A549 (cell line): ENCODE data around the gene PTPRD.

Source experiments
- CBX8 ChIP-seq: fragments of 200-600 bp; sonication (generic); IDR thresholded peaks from 2 replicates; pipeline ENCODE4 v1.6.1; 2016
- CHD4 ChIP-seq: fragments of 200-600 bp; sonication (generic); IDR thresholded peaks from 2 replicates; pipeline ENCODE4 v1.6.1; 2016; ENCODE audit warnings: antibody characterized with exemption, mild to moderate bottlenecking, borderline replicate concordance
- ELK1 ChIP-seq: fragments of 150-350 bp; IDR thresholded peaks from 2 replicates; pipeline ENCODE4 v1.6.1; 2014; ENCODE audit warnings: low read depth, mild to moderate bottlenecking, low read length
- ESRRA ChIP-seq: fragments of 150-350 bp; IDR thresholded peaks from 2 replicates; pipeline ENCODE4 v1.6.1; 2014; ENCODE audit warnings: mild to moderate bottlenecking, low read length, borderline replicate concordance
- MYC ChIP-seq: IDR thresholded peaks from 2 replicates; pipeline ENCODE4 v1.6.1; 2012; ENCODE audit warnings: mild to moderate bottlenecking, inconsistent platforms, low read length, improper control_type of control experiment, borderline replicate concordance
- NFE2L2 ChIP-seq: fragments of 150-350 bp; conservative IDR thresholded peaks from 2 replicates; pipeline ENCODE4 v1.6.1; 2014; ENCODE audit warnings: low read length
- NPAS2 ChIP-seq: fragments of 250-450 bp; sonication (Bioruptor Pico); IDR thresholded peaks from 2 replicates; pipeline ENCODE4 v1.8.0; 2022; ENCODE audit warnings: mild to moderate bottlenecking, moderate library complexity, borderline replicate concordance
- POLR2AphosphoS2 ChIP-seq: conservative IDR thresholded peaks from 2 replicates; pipeline ENCODE4 v1.6.1; 2012; ENCODE audit warnings: low read length, improper control_type of control experiment, inconsistent platforms
- RAD21 ChIP-seq, 2 experiments: fragments of >200 bp in 1 of 2; sonication (Bioruptor Twin) in 1 of 2; formaldehyde crosslinking in 1 of 2; IDR thresholded peaks in 1 of 2; conservative IDR thresholded peaks in 1 of 2; 2 replicates in 1 of 2; 3 replicates in 1 of 2; pipeline ENCODE4 v1.6.1; 2012 to 2018; ENCODE audit warnings: inconsistent platforms in 1 of 2
- RCOR1 ChIP-seq: fragments of 150-350 bp; IDR thresholded peaks from 2 replicates; pipeline ENCODE4 v1.6.1; 2014; ENCODE audit warnings: antibody characterized with exemption, low read length, low read depth
- SREBF2 ChIP-seq: fragments of 450-650 bp; IDR thresholded peaks from 2 replicates; pipeline ENCODE4 v1.6.1; 2014; ENCODE audit warnings: mild to moderate bottlenecking, moderate library complexity
- ZC3H11A ChIP-seq: fragments of 450-650 bp; IDR thresholded peaks from 2 replicates; pipeline ENCODE4 v1.6.1; 2014; ENCODE audit warnings: antibody characterized with exemption, mild to moderate bottlenecking
- TF ChIP-seq, protein P1 (sequence below): fragments of >200 bp; sonication (Bioruptor Twin); formaldehyde crosslinking; IDR thresholded peaks from 3 replicates; pipeline ENCODE4 v1.5.1; 2016

DNA sequence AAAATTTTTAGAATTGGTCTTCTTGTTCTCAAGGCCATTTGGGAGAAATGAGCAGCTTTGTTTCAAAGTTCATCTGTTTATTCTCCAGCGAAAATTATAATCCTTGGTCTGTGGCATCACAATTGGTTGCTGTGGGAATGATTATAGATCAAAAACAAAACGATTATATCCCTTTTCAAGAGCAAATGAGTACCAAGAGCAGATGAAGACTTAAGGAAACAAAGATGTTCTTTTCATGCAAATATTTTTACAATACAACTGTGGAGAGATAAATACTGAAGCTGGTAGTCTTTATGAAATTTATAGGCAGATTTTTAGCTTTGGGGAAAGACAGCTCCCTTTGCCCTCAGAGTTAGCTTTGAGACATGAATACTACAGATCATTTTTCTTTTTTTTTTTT lies 2192.4 kb downstream of the PTPRD start:
- TF ChIP-seq MYC = no peak
- TF ChIP-seq, protein P1, sequence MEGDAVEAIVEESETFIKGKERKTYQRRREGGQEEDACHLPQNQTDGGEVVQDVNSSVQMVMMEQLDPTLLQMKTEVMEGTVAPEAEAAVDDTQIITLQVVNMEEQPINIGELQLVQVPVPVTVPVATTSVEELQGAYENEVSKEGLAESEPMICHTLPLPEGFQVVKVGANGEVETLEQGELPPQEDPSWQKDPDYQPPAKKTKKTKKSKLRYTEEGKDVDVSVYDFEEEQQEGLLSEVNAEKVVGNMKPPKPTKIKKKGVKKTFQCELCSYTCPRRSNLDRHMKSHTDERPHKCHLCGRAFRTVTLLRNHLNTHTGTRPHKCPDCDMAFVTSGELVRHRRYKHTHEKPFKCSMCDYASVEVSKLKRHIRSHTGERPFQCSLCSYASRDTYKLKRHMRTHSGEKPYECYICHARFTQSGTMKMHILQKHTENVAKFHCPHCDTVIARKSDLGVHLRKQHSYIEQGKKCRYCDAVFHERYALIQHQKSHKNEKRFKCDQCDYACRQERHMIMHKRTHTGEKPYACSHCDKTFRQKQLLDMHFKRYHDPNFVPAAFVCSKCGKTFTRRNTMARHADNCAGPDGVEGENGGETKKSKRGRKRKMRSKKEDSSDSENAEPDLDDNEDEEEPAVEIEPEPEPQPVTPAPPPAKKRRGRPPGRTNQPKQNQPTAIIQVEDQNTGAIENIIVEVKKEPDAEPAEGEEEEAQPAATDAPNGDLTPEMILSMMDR = no peak
- TF ChIP-seq ESRRA = no peak
- TF ChIP-seq RAD21 (conservative IDR thresholded peaks at IDR 0.05 in 1 of 2, IDR thresholded peaks at IDR 0.05 in 1 of 2) = no peak
- TF ChIP-seq CHD4 = no peak
- TF ChIP-seq ZC3H11A = no peak
- TF ChIP-seq NPAS2 (CRISPR knock-in tag) = no peak
- no peak for TF ChIP-seq POLR2AphosphoS2
- TF ChIP-seq NFE2L2 = no peak
- no peak for TF ChIP-seq SREBF2
- TF ChIP-seq ELK1 = no peak
- no peak for TF ChIP-seq CBX8
- no peak for TF ChIP-seq RCOR1
